Measurements from ENCODE around the gene PHAF1.
A peak's percentile ranks its signal among the peaks of the same experiment; 100 is the strongest.

The PHAF1 gene

DNA sequence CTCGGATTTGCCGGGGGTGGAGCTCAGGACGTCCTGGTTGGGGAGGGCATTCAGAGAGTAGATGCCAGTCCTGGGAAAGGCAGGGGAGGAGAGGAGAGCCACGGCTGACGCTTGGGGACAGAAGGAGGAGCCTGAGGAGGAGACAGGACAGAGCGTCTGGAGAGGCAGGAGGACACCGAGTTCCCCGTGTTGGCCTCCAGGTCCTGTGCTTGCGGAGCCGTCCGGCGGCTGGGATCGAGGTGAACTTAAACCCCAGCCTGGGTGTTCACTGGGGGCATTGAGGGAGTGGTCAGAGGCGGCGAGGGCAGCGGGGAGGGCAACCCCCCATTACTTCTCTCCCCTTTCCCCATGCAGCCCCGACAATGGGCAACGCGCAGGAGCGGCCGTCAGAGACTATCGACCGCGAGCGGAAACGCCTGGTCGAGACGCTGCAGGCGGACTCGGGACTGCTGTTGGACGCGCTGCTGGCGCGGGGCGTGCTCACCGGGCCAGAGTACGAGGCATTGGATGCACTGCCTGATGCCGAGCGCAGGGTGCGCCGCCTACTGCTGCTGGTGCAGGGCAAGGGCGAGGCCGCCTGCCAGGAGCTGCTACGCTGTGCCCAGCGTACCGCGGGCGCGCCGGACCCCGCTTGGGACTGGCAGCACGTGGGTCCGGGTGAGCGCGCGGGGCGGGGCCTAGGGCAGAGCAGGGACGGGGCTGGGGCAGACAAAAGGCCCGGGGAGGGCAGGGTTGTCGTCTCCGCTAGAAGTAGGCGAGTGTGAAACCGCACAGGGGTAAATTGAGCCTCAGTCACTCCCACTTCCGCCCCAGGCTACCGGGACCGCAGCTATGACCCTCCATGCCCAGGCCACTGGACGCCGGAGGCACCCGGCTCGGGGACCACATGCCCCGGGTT is 64.3 kb downstream of the PHAF1 start:
- intact Hi-C loops (cut with DNase I) = no loop called here
- DNase-seq = peak; percentile 61 to 97 (median 85)

DNA sequence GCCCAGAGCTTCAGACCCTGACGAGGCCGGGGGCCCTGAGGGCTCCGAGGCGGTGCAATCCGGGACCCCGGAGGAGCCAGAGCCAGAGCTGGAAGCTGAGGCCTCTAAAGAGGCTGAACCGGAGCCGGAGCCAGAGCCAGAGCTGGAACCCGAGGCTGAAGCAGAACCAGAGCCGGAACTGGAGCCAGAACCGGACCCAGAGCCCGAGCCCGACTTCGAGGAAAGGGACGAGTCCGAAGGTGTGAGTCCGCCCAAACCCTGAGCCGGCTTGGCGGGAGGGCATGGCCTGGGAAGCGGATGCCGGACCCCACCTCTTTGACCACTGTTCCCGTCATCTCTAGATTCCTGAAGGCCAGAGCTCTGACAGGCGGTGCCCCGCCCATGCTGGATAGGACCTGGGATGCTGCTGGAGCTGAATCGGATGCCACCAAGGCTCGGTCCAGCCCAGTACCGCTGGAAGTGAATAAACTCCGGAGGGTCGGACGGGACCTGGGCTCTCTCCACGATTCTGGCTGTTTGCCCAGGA is 65.0 kb downstream of the PHAF1 start:
- intact Hi-C loops (cut with DNase I) = no loop called here
- no peak for DNase-seq

DNA sequence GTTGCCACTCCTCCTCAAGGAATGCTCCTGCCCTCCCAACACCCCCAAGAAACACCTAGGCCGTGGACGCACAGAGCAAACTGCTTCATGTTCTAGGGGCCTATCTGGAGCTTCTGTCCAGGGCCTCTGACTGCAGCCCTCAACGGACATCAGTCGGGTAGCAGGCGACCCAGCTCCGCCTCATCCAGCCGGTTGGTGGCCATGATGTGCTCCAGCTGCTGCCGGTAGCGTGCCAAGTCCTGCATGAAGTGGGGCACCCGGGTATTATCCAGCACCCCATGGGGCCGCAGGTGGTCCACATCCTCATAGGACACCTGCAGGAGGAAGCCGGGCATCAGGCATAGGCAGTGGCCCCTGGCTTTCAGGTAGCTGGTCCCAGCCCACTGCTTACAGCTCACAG is 66.9 kb downstream of the PHAF1 start:
- intact Hi-C loops (cut with DNase I) = no loop called here
- peak in 1 of 10 donors; percentile 85 for DNase-seq

DNA sequence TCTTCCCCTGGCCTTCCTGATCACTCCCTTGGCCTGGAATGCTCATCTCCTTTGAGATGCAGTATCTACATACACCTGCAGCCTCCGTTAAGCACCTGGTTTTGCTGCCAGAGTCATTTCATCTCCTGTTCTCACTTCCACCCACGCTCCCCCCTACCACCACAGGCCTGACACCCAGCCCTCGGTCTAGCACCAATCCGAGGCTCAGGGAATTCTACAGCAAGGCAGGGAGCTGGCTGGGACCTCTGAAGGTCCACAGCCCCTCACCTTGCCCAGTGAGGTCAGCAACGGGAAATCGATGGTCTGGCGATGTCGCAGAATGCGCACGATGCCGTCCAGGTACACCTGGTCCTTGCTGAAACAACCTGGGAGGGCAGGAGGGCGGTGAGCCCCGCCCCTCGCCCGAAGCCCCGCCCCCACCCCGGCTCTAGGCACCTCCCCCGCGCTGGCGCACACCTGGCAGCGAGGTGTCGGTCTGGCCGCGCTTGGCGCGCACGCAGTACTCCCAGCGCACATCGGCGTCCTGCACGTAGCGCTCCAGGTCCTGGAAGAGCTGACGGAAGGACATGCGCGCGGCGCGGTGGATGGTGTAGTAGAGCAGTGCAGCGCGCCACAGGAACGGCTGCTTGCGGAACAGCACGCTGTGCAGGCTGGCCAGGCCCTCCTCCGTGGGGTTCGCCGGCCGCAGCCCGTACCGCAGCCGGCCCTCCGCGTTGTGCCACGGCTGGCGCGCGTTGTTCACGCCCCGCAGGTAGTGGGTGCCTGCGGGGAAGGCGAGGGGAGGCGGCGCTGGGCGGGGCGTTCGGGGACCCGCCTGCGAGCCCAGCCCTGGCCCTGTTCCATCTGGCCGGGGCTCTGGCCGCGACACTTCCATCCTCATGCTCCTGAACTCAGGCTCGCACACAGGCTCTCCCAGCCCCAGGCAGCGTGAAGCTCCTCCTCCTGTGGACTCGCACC is 68.3 kb downstream of the PHAF1 start:
- peak in 9 of 10 donors; percentile 35 to 94 (median 74) for DNase-seq
- intact Hi-C loops (cut with DNase I) = no loop called here

- peak in 1 of 10 donors; percentile 86 for DNase-seq
- intact Hi-C loops (cut with DNase I) = no loop called here
These were observed 69.8 kb downstream of the PHAF1 start for GRCh38 chr16:67179421-67180080.

- DNase-seq = no peak
- intact Hi-C loops (cut with DNase I) = no loop called here
These were observed 70.4 kb downstream of the PHAF1 start for GRCh38 chr16:67180166-67180565.

GRCh38 chr16:67181346-67181745 is 71.6 kb downstream of the PHAF1 start:
- DNase-seq = no peak
- intact Hi-C loops (cut with DNase I) = no loop called here

- intact Hi-C loops (cut with DNase I) = no loop called here
These were observed 72.5 kb downstream of the PHAF1 start for GRCh38 chr16:67182288-67182687.

DNA sequence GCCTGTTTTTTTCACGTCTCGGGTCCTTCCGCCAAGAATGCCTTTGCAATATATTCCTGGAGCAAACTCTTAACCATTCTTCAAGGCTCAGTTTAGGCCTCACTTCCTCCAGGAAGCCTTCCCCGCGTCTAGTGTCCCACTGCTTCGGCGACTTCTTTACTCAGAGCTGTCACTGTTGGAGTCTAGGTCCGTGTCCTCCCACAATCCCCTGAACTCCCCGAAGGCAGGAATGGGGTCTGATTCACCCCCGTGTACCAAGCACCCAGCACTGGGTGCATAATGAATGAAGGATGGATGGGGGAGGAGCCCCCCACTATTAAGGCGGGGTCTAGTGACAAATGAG is 73.5 kb downstream of the PHAF1 start:
- no peak for DNase-seq
- intact Hi-C loops (cut with DNase I) = no loop called here

More at GRCh38 chr16:67182288-67182687, 72.5 kb downstream of the PHAF1 start:
- DNase-seq = no peak

- peak; percentile 87 to 99 (median 94) for DNase-seq
- intact Hi-C loops (cut with DNase I) = no loop called here
These were observed 74.1 kb downstream of the PHAF1 start, which contains the start of gene MATCAP1 for GRCh38 chr16:67183627-67184452. Gene MATCAP1 (minus strand): TSS chr16:67183963. CDS start chr16:67180610, 3,353 bp downstream.

GRCh38 chr16:67184453-67184994 is 74.8 kb downstream of the PHAF1 start:
- intact Hi-C loops (cut with DNase I) = no loop called here
- DNase-seq = peak in 1 of 10 donors; percentile 39

DNA sequence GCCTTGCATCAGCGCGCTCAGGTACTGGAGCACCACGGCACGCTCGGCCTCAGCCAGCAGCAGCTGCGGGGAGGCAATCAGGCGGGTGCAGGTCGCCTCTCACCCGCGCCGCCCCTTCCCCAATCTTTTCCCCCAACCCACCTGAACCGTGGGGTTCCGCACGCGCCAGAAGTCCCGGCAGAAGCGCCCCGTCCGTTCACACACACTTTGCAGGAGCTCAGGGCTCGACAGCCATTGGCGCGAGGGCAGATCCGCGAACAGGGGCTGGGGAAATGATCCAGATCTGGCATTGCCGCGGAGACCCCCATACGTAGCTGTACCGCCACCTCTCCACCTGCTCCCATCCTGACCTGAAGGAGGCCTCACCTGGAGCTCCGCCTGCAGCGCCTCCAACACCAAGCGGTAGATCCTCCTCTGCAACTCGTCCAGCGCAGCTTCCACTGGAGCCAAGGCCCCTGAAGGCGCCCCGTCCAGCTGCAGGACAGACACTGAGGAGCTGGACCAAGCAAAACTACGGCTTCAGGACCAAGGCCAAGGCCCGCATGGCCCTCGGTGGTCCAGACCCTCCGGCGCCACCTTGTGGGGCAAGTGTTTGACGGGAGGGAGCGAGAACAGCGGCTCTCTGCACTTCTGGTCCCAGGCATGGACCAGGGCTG is 75.4 kb downstream of the PHAF1 start:
- DNase-seq = peak; percentile 66 to 97 (median 86)
- intact Hi-C loops (cut with DNase I) = no loop called here

GRCh38 chr16:67185651-67186134 is 76.0 kb downstream of the PHAF1 start:
- intact Hi-C loops (cut with DNase I) = no loop called here
- no peak for DNase-seq

GRCh38 chr16:67186550-67186950 is 76.8 kb downstream of the PHAF1 start:
- intact Hi-C loops (cut with DNase I) = no loop called here
- DNase-seq = no peak

DNA sequence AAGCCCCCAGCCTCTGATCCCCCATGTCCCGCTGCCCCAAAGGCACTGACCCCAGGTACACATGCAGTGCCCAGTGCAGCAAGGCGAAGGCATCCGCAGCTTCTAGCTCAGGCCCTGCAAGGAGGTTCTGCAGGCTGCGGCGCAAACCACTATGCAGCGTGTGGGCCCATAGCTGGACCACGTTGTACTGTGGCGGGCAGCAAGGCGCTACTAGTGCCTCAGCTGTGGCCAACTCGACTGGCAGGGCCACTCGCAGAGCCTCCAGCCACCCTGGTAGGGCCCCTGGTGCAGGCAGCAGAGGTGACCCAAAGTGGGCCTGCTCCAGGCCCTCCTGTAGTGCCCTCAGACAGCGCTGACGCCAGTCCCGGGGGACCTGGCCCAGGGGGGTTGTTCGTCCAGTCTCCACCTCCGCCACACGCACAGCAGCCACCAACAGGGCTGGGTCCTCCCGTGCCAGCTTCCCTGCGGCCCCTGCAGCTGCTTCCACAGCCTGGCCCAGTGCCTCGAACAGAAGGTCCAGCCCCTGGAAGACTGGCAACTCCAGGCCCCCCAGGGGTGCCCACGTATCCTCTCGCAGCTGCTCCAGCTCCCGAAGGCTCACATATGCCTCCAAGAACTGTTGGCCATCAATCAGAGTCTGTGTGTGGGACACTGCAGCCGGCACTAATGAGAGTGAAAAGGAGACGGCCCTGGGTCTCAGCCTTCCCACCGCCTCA is 77.6 kb downstream of the PHAF1 start:
- intact Hi-C loops (cut with DNase I) = no loop called here
- DNase-seq = no peak

- intact Hi-C loops (cut with DNase I) = no loop called here
- no peak for DNase-seq
These were observed 78.6 kb downstream of the PHAF1 start for GRCh38 chr16:67188323-67188722.

DNA sequence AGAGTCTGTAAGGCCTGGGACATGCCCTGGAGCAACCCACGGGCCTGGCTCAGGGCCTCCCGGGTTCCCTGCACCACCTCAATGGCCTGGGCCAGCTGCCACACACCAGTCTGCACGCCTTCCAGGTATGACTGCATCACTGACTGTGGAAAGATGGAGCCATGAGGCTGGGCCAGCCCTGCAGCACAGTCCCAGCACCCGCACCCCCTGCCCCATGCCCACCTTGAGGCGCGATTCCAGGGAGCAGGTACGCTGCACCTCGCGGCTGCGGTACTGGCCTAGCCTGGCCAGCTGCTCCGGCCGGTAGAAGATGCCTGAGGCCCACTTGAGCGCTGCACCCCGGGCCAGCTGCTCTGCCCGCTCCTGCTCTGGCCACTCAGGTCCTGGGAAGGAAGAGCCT is 79.1 kb downstream of the PHAF1 start:
- no peak for DNase-seq
- intact Hi-C loops (cut with DNase I) = no loop called here

GRCh38 chr16:67190041-67190440 is 80.3 kb downstream of the PHAF1 start, which contains the start of gene EXOC3L1:
Gene EXOC3L1 (minus strand): TSS chr16:67190136. CDS start chr16:67189676, 460 bp downstream.
- intact Hi-C loops (cut with DNase I) = no loop called here
- no peak for DNase-seq
